SH-SY5Y (cell line): ENCODE measurements around the gene RPL29.

ENCODE experiments used
- GATA2 ChIP-seq: IDR thresholded peaks from 2 replicates; pipeline ENCODE4 v1.6.1; 2011; ENCODE audit warnings: mild to moderate bottlenecking, low read depth, low read length
- GATA3 ChIP-seq: IDR thresholded peaks from 2 replicates; pipeline ENCODE4 v1.6.1; 2011; ENCODE audit warnings: low read depth, mild to moderate bottlenecking, low read length, moderate library complexity

DNA sequence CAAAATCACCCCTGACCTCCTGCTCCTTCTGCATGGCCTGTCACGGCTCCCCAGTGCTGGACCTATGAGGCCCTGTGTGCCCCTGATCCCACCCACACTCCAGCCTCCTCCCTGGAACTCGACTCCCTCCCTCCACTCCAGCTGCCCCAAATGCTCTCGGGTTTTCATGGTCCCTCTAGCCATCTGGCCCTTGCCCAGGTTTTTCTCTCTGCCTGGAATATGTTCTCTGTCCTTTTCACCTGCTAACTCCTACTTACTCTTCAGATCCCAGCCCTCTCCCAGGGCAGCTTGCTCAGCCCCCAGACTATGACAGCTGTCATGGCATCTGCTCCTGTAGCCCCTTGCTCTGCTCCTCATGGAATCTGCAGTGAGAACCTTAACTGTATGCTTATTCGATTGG lies 30.3 kb upstream of the RPL29 start:
- TF ChIP-seq GATA3 (no peak), GATA2 (no peak)
